Breast epithelium (tissue), 4 donors: ENCODE results near the gene C1RL. TPM values are rescaled to one million over a fixed set of nuclear protein-coding genes. Genes with fewer than 3 reads are reported as not detected.

Experiments used
- DNase-seq, 2 donors: peaks; one replicate each; pipeline ENCODE4 v3.0.0-alpha.2; 2019; ENCODE audit warnings: low spot score in 2 of 2
- H3K27ac ChIP-seq, 2 donors: fragments of 200-600 bp; sonication (generic) in 1 of 2; one replicate each; pipeline ENCODE4 v1.5.1; 2016 to 2019; ENCODE audit warnings: mild to moderate bottlenecking in 1 of 2
- H3K27me3 ChIP-seq, 2 donors: fragments of 200-600 bp; sonication (generic) in 1 of 2; one replicate each; pipeline versions ENCODE4 v1.5.1 to v1.6.0; 2017 to 2019; ENCODE audit warnings: control low read depth in 1 of 2, mild to moderate bottlenecking in 1 of 2
- H3K36me3 ChIP-seq: fragments of 200-600 bp; one replicate; pipeline ENCODE4 v1.5.1; 2019
- H3K4me1 ChIP-seq, 2 donors: fragments of 200-600 bp; sonication (generic); one replicate each; pipeline ENCODE4 v1.5.1; 2016 to 2019; ENCODE audit warnings: control low read depth in 1 of 2
- H3K4me3 ChIP-seq, 3 donors: fragments of 200-600 bp; sonication (generic); 1 replicate in 2 of 3; 2 replicates in 1 of 3; pipeline ENCODE4 v1.5.1; 2016 to 2019; ENCODE audit warnings: mild to moderate bottlenecking in 3 of 3, moderate library complexity in 2 of 3
- H3K9me3 ChIP-seq, 2 donors: fragments of 200-600 bp; sonication (generic) in 1 of 2; one replicate each; pipeline ENCODE4 v1.5.1; 2016 to 2019; ENCODE audit warnings: control low read depth in 1 of 2
- CTCF ChIP-seq, 3 donors: fragments of 450-650 bp; IDR thresholded peaks; one replicate each; pipeline ENCODE4 v1.5.1; 2016 to 2017; ENCODE audit warnings: antibody characterized with exemption in 3 of 3, mild to moderate bottlenecking in 3 of 3, moderate library complexity in 3 of 3
- POLR2A ChIP-seq: fragments of 450-650 bp; IDR thresholded peaks from one replicate; pipeline ENCODE4 v1.6.1; 2016; ENCODE audit warnings: antibody characterized with exemption, mild to moderate bottlenecking, moderate library complexity
- POLR2AphosphoS5 ChIP-seq, 3 donors: sonication (generic); formaldehyde crosslinking; IDR thresholded peaks; one replicate each; pipeline ENCODE4 v1.6.1; 2017; ENCODE audit warnings: antibody characterized with exemption in 3 of 3
- intact Hi-C: fragments of 100-400 bp; cut with DNase I; formaldehyde crosslinking; loops from one replicate; pipeline ENCODE4 v1.15.1; 2023; ENCODE audit warnings: low total_unique reads
- total RNA-seq, 3 donors: library from RNA; depleted of rRNA; stranded (reverse); fragments of >200 nt; gene quantifications; one replicate each; pipeline ENCODE4 v1.1.0, GENCODE V29; 2016

The C1RL gene
- total RNA-seq, 3 donors from 2014 or later: 80.6 to 138 (median 124) TPM

- Histone ChIP-seq H3K4me3 (no peak overlapping the region), H3K36me3 (no peaks in the 10 kb centered on the region), H3K27ac (peak overlapping the region in 1 of 2 donors; percentile 72), H3K4me1 (no peaks in the 10 kb centered on the region), H3K9me3 (no peaks in the 10 kb centered on the region), H3K27me3 (no peaks in the 10 kb centered on the region)
- no peak for TF ChIP-seq POLR2A
- TF ChIP-seq CTCF (IDR thresholded peaks at IDR 0.05): no peak
- no peak for TF ChIP-seq POLR2AphosphoS5 (IDR thresholded peaks at IDR 0.05)
- intact Hi-C loops: no loop called here
- no peak for DNase-seq
Measured at GRCh38 chr12:7123806-7124522, 14.9 kb upstream of the C1RL start.

- H3K4me3 ChIP-seq: no peak overlapping the region
- H3K4me1 ChIP-seq: no peaks in the 10 kb centered on the region
- peak overlapping the region; percentile 3 to 72 for H3K27ac ChIP-seq
- intact Hi-C loops: no loop called here
- H3K27me3 ChIP-seq: no peaks in the 10 kb centered on the region
- TF ChIP-seq POLR2A: no peak
- TF ChIP-seq POLR2AphosphoS5 (IDR thresholded peaks at IDR 0.05): no peak
- TF ChIP-seq CTCF (IDR thresholded peaks at IDR 0.05): no peak
- DNase-seq: no peak
- H3K36me3 ChIP-seq: no peaks in the 10 kb centered on the region
- no peaks in the 10 kb centered on the region for H3K9me3 ChIP-seq
Measured at GRCh38 chr12:7122811-7123769, 14.1 kb upstream of the C1RL start.

GRCh38 chr12:7121324-7121723 lies 12.3 kb upstream of the C1RL start:
- intact Hi-C loops: no loop called here
- DNase-seq: no peak
- H3K4me3 ChIP-seq: no peak overlapping the region

GRCh38 chr12:7120166-7120565 lies 11.2 kb upstream of the C1RL start:
- no peak for DNase-seq
- Histone ChIP-seq H3K4me3 (no peak overlapping the region), H3K36me3 (no peaks in the 10 kb centered on the region), H3K27ac (no peak overlapping the region), H3K4me1 (no peaks in the 10 kb centered on the region), H3K27me3 (no peaks in the 10 kb centered on the region), H3K9me3 (no peaks in the 10 kb centered on the region)
- TF ChIP-seq CTCF (IDR thresholded peaks at IDR 0.05): no peak
- no peak for TF ChIP-seq POLR2A
- no peak for TF ChIP-seq POLR2AphosphoS5 (IDR thresholded peaks at IDR 0.05)
- intact Hi-C loops: no loop called here

More at GRCh38 chr12:7121324-7121723, 12.3 kb upstream of the C1RL start:
- no peak for TF ChIP-seq CTCF (IDR thresholded peaks at IDR 0.05)
- no peak for TF ChIP-seq POLR2A
- TF ChIP-seq POLR2AphosphoS5 (IDR thresholded peaks at IDR 0.05): no peak
- H3K9me3 ChIP-seq: no peaks in the 10 kb centered on the region
- H3K27me3 ChIP-seq: no peaks in the 10 kb centered on the region
- no peaks in the 10 kb centered on the region for H3K36me3 ChIP-seq
- H3K27ac ChIP-seq: peak overlapping the region in 1 of 2 donors; percentile 58
- H3K4me1 ChIP-seq: no peaks in the 10 kb centered on the region

GRCh38 chr12:7118881-7119280 lies 9.9 kb upstream of the C1RL start:
- intact Hi-C loops: loop anchor here (10.0 kb wide), 1 partner anchor 174 kb away; the partner anchor contains the start of genes C12orf57 and RNU7-1
- Histone ChIP-seq H3K27ac (no peak overlapping the region), H3K4me1 (no peaks in the 10 kb centered on the region), H3K36me3 (no peaks in the 10 kb centered on the region), H3K4me3 (no peak overlapping the region), H3K9me3 (no peaks in the 10 kb centered on the region), H3K27me3 (no peaks in the 10 kb centered on the region)
- DNase-seq: no peak
- TF ChIP-seq POLR2AphosphoS5 (IDR thresholded peaks at IDR 0.05) (no peak), CTCF (IDR thresholded peaks at IDR 0.05) (no peak), POLR2A (no peak)
